Fibroblast of lung (primary cell): ENCODE measurements around the gene LIPT2. TPM values are rescaled to one million over a fixed set of nuclear protein-coding genes. Genes with fewer than 3 reads are reported as not detected.

Source experiments
- DNase-seq, 2 donors: peaks; one replicate each; pipeline versions ENCODE4 v3.0.0 to v3.0.0-alpha.2; 2010; ENCODE audit warnings: low read depth in 2 of 2
- H2AFZ ChIP-seq: 2 replicates; pipeline ENCODE4 v1.5.1; 2012; ENCODE audit warnings: low read length, control low read depth, inconsistent platforms
- H3K27ac ChIP-seq: 2 replicates; pipeline ENCODE4 v1.5.1; 2011; ENCODE audit warnings: low read length, control low read depth; ENCODE audit not compliant: insufficient read depth
- H3K27me3 ChIP-seq: 2 replicates; pipeline ENCODE4 v1.5.1; 2011; ENCODE audit warnings: mild to moderate bottlenecking, low read length; ENCODE audit not compliant: control insufficient read depth, insufficient read depth
- H3K36me3 ChIP-seq: 2 replicates; pipeline ENCODE4 v1.5.1; 2011; ENCODE audit warnings: low read length; ENCODE audit not compliant: control insufficient read depth, insufficient read depth
- H3K4me1 ChIP-seq: 2 replicates; pipeline ENCODE4 v1.5.1; 2011; ENCODE audit warnings: low read length; ENCODE audit not compliant: control insufficient read depth, insufficient read depth; ENCODE audit errors: extremely low read depth
- H3K4me2 ChIP-seq: 2 replicates; pipeline ENCODE4 v1.5.1; 2011; ENCODE audit warnings: low read length, control low read depth; ENCODE audit not compliant: insufficient read depth; ENCODE audit errors: extremely low read depth
- H3K4me3 ChIP-seq, 4 experiments: fragments of 200-600 bp in 1 of 4; sonication (generic) in 1 of 4; replicated peaks in 1 of 4; 2 replicates each; pipeline ENCODE4 v1.5.1; 2011 to 2016; ENCODE audit warnings: low read length in 4 of 4, low read depth in 3 of 4, mild to moderate bottlenecking in 3 of 4, control low read depth in 2 of 4, inconsistent platforms in 1 of 4, mixed read lengths in 1 of 4; ENCODE audit not compliant: insufficient read depth in 1 of 4; ENCODE audit errors: control extremely low read depth in 1 of 4
- H3K79me2 ChIP-seq: 2 replicates; pipeline ENCODE4 v1.5.1; 2012; ENCODE audit warnings: mild to moderate bottlenecking, low read length, inconsistent platforms; ENCODE audit not compliant: control insufficient read depth, insufficient read depth
- H3K9ac ChIP-seq: 2 replicates; pipeline ENCODE4 v1.5.1; 2011; ENCODE audit warnings: mild to moderate bottlenecking, low read length, control low read depth; ENCODE audit not compliant: insufficient read depth
- H3K9me3 ChIP-seq: 2 replicates; pipeline ENCODE4 v1.5.1; 2012; ENCODE audit warnings: low read depth, low read length; ENCODE audit not compliant: control insufficient read depth, insufficient read depth
- H4K20me1 ChIP-seq: 2 replicates; pipeline ENCODE4 v1.5.1; 2011; ENCODE audit warnings: low read length; ENCODE audit not compliant: control insufficient read depth, insufficient read depth; ENCODE audit errors: extremely low read depth
- EZH2 ChIP-seq: IDR thresholded peaks from 2 replicates; pipeline ENCODE4 v1.5.1; 2012; ENCODE audit warnings: low read length, control low read depth, mild to moderate bottlenecking; ENCODE audit errors: missing control alignments
- polyA plus RNA-seq, 2 donors: library from polyadenylated mRNA; depleted of rRNA in 1 of 2; stranded (reverse) in 1 of 2; unstranded in 1 of 2; fragments of >200 nt; gene quantifications; 2 replicates each; pipeline ENCODE4 v1.2.1, GENCODE V29; 2011 to 2012; ENCODE audit warnings: missing spikeins in 1 of 2
- total RNA-seq: library from RNA; depleted of rRNA; stranded (reverse); fragments of >200 nt; gene quantifications from 2 replicates; pipeline ENCODE4 v1.2.1, GENCODE V29; 2014
- TF ChIP-seq, protein P1 (sequence below), 2 donors: IDR thresholded peaks in 1 of 2; conservative IDR thresholded peaks in 1 of 2; 1 replicate in 1 of 2; 2 replicates in 1 of 2; pipeline ENCODE4 v1.5.1; 2011 to 2012; ENCODE audit warnings: low read length in 2 of 2, control low read depth in 1 of 2, inconsistent platforms in 1 of 2, low read depth in 1 of 2, mild to moderate bottlenecking in 1 of 2

LIPT2 gene
- total and polyA plus RNA-seq, 2 donors (not counting 1 experiment from before 2014, with no cell fraction given) = 1.8 to 2.8 TPM

DNA sequence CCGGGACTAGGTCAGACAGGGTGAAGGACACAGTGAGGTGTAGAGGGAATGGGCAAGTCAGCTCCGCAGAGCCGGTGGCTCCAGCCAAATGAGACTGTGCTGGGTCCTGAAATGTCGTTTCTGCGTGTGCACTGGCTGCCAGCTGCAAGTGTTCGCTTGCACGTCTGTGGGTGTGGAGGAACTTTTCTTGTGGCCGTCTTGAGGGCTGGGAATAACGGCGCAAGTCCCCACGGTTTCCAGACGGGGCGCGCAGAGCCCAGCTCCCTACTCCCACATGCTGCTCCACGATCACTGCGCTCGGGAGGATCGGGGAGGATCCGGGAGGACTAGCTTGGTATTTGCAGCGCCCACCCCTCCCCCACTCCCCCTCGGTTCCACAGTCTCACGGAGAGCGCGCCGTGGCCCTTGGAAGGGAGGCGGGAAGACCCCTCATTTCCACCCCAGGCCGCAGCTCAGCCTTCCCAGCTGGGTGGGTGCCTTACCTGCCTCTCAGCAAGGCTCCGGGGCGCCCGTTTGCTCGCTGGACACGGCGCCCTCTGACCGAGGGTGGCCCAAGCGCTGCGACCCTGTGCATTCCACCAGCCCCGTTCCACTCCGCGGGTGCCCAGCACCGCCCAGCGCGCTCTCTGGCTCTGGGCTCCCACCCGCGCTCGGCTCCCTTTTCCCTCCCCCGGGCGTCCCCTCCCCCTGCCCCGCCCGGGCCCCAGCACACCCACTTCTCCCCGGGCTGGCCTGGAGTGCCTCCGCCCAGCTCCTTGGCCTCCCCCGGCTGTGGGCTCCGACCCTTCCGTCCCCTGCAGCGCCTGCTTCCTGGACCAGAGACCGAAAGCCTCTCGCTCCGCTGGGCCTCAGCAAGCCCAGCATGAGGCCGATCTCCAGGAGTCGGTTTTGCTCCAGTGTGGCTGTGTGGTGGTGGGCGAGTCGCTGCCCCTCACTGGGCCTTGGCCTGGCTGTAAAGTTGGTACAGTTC, 26.3 kb downstream of the LIPT2 start, which contains the start of gene KCNE3:
TSS of gene KCNE3 (minus strand) at position 634 of the 970 bp plus-strand sequence. CDS start 9,986 bp downstream, outside the sequence.
- Histone ChIP-seq H3K4me1 (no peaks in the 10 kb centered on the region), H3K79me2 (no peaks in the 10 kb centered on the region), H3K4me2 (peak within 1 kb of the TSS; percentile 28), H3K27me3 (peaks cover 33% of the 10 kb centered on the region), H2AFZ (no peak within 1 kb of the TSS), H3K4me3 (peak within 1 kb of the TSS in 2 of 4 experiments; percentile 37 to 52), H3K36me3 (no peaks in the 10 kb centered on the region), H3K9ac (no peak within 1 kb of the TSS), H3K27ac (no peak within 1 kb of the TSS), H4K20me1 (no peaks in the 10 kb centered on the region), H3K9me3 (no peaks in the 10 kb centered on the region)
- peak; percentile 25 to 27 for DNase-seq
- TF ChIP-seq, protein P1, sequence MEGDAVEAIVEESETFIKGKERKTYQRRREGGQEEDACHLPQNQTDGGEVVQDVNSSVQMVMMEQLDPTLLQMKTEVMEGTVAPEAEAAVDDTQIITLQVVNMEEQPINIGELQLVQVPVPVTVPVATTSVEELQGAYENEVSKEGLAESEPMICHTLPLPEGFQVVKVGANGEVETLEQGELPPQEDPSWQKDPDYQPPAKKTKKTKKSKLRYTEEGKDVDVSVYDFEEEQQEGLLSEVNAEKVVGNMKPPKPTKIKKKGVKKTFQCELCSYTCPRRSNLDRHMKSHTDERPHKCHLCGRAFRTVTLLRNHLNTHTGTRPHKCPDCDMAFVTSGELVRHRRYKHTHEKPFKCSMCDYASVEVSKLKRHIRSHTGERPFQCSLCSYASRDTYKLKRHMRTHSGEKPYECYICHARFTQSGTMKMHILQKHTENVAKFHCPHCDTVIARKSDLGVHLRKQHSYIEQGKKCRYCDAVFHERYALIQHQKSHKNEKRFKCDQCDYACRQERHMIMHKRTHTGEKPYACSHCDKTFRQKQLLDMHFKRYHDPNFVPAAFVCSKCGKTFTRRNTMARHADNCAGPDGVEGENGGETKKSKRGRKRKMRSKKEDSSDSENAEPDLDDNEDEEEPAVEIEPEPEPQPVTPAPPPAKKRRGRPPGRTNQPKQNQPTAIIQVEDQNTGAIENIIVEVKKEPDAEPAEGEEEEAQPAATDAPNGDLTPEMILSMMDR (conservative IDR thresholded peaks at IDR 0.05 in 1 of 2, IDR thresholded peaks at IDR 0.05 in 1 of 2; ENCODE audit: low read depth in 1 of 2, low read length in 2 of 2) = no peak
- peak; percentile 61 for TF ChIP-seq EZH2

DNA sequence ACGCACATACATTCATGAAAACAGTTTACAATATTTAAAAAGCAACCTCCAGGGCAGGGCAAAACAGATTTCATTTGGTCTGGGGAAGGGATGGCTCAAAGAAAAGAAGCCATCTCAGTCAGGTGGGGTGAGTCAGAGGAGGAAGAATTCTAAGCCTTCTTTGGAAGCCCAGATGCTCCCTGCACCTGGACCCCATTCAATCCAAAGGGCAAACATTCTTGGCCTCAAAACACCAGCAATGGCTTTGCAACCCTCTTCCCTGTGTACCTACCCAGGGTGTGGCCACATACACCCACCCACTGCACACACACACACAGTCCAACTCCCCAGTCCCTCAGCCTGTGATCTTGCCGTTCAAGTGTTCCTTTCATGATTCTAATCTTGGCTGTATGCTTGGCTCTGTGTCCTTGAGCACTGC, 28.2 kb downstream of the LIPT2 start:
- no peak overlapping the region for H3K27ac ChIP-seq
- no peaks in the 10 kb centered on the region for H3K9me3 ChIP-seq
- no peaks in the 10 kb centered on the region for H3K79me2 ChIP-seq
- peaks cover 30% of the 10 kb centered on the region for H3K27me3 ChIP-seq
- H2AFZ ChIP-seq = no peak overlapping the region
- TF ChIP-seq, protein P1 (conservative IDR thresholded peaks at IDR 0.05 in 1 of 2, IDR thresholded peaks at IDR 0.05 in 1 of 2; ENCODE audit: low read depth in 1 of 2, low read length in 2 of 2) = no peak
- no peak for TF ChIP-seq EZH2
- no peak overlapping the region for H3K9ac ChIP-seq
- H3K4me2 ChIP-seq = no peak overlapping the region
- no peaks in the 10 kb centered on the region for H3K4me1 ChIP-seq
- no peaks in the 10 kb centered on the region for H4K20me1 ChIP-seq
- DNase-seq = no peak
- H3K4me3 ChIP-seq = no peak overlapping the region
- no peaks in the 10 kb centered on the region for H3K36me3 ChIP-seq

DNA sequence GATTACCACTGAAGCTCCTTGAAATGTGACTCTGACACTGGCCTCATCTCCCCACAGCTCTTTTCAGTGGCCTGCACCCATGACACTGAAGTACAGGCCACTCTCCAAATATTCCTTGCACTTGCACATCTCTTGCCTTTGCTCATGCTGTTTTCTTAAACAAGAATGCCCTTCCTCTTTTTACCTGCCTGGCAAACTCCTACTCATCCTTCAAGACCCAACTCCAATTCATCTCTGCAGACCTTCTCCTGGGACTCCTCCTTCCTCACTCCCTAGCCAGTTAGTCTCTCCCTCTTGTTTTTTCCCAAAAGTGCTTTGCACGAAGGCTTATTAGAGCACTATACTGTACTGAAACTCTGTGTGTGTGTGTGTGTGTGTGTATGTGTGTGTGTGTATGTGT, 28.8 kb downstream of the LIPT2 start:
- Histone ChIP-seq H3K4me3 (no peak overlapping the region), H3K36me3 (no peaks in the 10 kb centered on the region), H3K9me3 (no peaks in the 10 kb centered on the region), H3K4me2 (no peak overlapping the region), H4K20me1 (no peaks in the 10 kb centered on the region), H3K27ac (no peak overlapping the region), H3K79me2 (no peaks in the 10 kb centered on the region), H2AFZ (no peak overlapping the region), H3K9ac (no peak overlapping the region), H3K4me1 (no peaks in the 10 kb centered on the region), H3K27me3 (peaks cover 30% of the 10 kb centered on the region)
- DNase-seq = no peak
- TF ChIP-seq, protein P1 (conservative IDR thresholded peaks at IDR 0.05 in 1 of 2, IDR thresholded peaks at IDR 0.05 in 1 of 2; ENCODE audit: low read depth in 1 of 2, low read length in 2 of 2) = no peak
- no peak for TF ChIP-seq EZH2
